ENCODE measurements around the gene SBNO2.

The SBNO2 gene

GRCh38 chr19:1070931-1071791 is 102.9 kb downstream of the SBNO2 start:
- no peak for DNase-seq (ENCODE audit: low read depth)

- DNase-seq (ENCODE audit: low read depth), result no peak
These were observed 103.5 kb downstream of the SBNO2 start for GRCh38 chr19:1070576-1070930.

- no peak for DNase-seq (ENCODE audit: low read depth)
These were observed 104.9 kb downstream of the SBNO2 start for GRCh38 chr19:1069009-1069779.

GRCh38 chr19:1068009-1069001 is 105.8 kb downstream of the SBNO2 start:
- DNase-seq (ENCODE audit: low read depth), result peak; percentile 44

- DNase-seq (ENCODE audit: low read depth), result peak; percentile 46
These were observed 106.6 kb downstream of the SBNO2 start for GRCh38 chr19:1067341-1067957.

- DNase-seq (ENCODE audit: low read depth), result peak; percentile 83
These were observed 107.2 kb downstream of the SBNO2 start, which contains the start of gene ARHGAP45 for GRCh38 chr19:1066748-1067340. Gene ARHGAP45 (plus strand): TSS chr19:1067167. CDS start chr19:1067406, 239 bp downstream.

GRCh38 chr19:1066251-1066747 is 107.8 kb downstream of the SBNO2 start:
- DNase-seq (ENCODE audit: low read depth), result no peak

- no peak for DNase-seq (ENCODE audit: low read depth)
These were observed 108.4 kb downstream of the SBNO2 start for GRCh38 chr19:1065606-1066109.

- peak; percentile 69 for DNase-seq (ENCODE audit: low read depth)
These were observed 109.1 kb downstream of the SBNO2 start for GRCh38 chr19:1064661-1065605.

GRCh38 chr19:1063909-1064660 is 110.0 kb downstream of the SBNO2 start:
- DNase-seq (ENCODE audit: low read depth), result no peak

GRCh38 chr19:1063030-1063908 is 110.8 kb downstream of the SBNO2 start:
- DNase-seq (ENCODE audit: low read depth), result no peak

GRCh38 chr19:1062387-1063029 is 111.6 kb downstream of the SBNO2 start:
- no peak for DNase-seq (ENCODE audit: low read depth)

- no peak for DNase-seq (ENCODE audit: low read depth)
These were observed 112.1 kb downstream of the SBNO2 start for GRCh38 chr19:1061987-1062386.

GRCh38 chr19:1060689-1061088 is 113.4 kb downstream of the SBNO2 start:
- DNase-seq (ENCODE audit: low read depth), result no peak

- DNase-seq (ENCODE audit: low read depth), result no peak
These were observed 116.0 kb downstream of the SBNO2 start for GRCh38 chr19:1058112-1058511.

Data from stimulated activated CD4-positive, alpha-beta T cell treated with anti-CD3 and anti-CD28 coated beads, Interleukin-2, amount 100 ng/mL, for 4 hours (primary cell).